HG02759 (cell line): ENCODE data around the gene C19orf47.
A peak's percentile ranks its signal among the peaks of the same experiment; 100 is the strongest.
"Not testable (repeated sequence)": the region's sequence is repeated elsewhere in the genome, so short reads cannot be mapped to it uniquely, and the experiment has no call there.

ENCODE experiments used
- ATAC-seq: cut with Tn5 transposase; IDR thresholded peaks from one replicate; pipeline ENCODE4 v1.9.1; 2021; ENCODE audit warnings: mild to moderate bottlenecking, moderate library complexity; ENCODE audit not compliant: unreplicated experiment

The C19orf47 gene

DNA sequence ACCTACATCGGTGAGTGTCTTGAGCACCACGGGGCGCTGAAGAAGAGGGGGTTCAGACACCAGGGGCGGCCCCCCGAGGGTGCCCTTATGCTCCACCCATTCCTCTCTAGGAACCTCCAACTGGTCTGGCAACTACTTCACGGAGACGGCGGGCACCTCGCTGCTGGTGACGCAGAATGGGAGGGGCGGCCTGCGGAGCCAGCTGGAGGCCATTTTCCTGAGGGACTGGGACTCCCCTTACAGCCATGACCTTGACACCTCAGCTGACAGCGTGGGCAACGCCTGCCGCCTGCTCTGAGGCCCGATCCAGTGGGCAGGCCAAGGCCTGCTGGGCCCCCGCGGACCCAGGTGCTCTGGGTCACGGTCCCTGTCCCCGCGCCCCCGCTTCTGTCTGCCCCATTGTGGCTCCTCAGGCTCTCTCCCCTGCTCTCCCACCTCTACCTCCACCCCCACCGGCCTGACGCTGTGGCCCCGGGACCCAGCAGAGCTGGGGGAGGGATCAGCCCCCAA, 29.7 kb upstream of the C19orf47 start:
- ATAC-seq: no peak

DNA sequence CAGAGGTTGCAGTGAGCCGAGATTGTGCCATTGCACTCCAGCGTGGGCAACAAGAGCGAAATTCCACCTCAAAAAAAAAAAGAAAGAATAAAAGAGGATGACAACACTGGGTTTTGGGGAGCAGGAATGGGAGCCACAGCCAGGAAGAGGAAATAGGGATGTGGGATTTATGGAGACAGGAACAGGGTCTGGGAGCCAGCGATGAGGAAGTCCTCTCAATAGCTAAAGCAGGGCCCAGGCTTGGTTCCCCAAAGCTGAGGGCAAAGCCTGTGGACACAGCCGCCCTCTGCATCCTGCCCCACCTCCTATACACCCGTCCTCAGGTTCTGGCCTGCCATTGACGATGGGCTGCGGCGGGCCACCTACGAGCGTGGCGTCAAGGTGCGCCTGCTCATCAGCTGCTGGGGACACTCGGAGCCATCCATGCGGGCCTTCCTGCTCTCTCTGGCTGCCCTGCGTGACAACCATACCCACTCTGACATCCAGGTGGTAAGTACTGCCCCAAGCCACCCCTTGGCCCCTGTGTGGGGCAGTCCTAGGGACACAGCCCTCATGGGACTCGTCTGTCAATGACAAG, 28.2 kb upstream of the C19orf47 start:
- no peak for ATAC-seq

DNA sequence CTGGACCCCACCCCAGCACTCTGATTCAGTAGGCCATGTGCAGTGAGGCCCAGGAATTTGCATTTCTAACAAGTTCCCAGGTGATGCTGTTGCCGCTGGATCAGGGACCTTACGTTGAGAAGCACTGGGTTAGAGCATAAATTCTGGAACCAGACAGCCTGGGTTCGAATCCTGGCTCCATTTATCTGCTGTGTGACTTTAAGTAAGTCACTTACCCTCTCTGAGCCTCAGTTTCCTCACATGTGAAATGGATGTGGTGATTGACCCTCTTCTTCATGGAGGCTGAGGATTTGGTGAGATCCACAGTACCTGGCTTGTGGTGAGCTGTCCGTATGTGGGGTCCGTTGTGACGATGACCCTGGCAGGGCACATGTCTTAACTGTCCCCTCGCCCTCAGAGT, 25.9 kb upstream of the C19orf47 start:
- no peak for ATAC-seq

DNA sequence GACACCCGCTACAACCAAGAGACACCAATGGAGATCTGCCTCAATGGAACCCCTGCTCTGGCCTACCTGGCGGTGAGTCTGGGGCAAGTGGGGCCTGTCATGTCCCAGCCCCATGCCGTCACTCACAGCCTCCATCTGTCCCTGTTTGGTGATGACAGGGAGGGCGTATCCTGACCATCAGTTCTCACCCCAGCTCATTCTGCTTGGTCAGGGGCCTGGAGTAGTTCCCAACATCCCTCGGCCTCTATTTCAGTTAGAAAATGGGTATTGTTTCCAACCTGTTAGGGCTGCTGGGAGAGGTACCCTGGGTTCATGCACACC, 23.6 kb upstream of the C19orf47 start:
- no peak for ATAC-seq

DNA sequence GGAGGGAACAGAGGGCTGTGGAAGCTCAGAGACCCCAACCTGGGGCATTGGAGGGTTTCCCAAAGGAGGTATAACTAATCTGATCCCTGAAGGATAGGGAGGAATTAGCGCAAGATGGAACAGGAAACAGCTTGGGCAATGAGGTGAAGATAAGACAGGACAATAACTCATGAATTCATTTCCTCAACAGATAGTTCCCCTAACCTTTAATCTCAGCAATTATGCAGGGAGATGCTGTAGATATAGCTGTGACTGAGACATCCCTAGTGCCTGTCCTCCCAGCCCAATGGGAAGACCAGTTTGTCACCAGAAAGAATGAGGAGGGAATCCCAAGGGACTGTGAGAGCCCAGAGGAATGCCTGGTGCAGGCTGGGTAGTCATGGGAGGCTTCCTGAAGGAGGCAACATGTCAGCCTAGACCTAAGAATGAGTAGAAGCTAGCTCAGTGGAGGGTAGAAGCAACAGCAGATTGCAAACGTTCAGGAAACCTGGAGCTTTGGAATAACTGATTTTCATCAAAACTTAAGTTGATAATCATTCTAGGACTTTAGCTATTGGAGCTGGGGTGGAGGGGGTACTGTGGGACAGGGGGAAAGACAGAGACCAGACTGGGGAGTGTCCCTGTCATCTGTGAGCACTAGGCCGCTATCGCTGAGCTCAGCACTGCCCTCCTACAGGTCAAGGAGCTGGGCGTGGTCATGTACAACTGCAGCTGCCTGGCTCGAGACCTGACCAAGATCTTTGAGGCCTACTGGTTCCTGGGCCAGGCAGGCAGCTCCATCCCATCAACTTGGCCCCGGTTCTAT, 23.0 kb upstream of the C19orf47 start:
- no peak for ATAC-seq

DNA sequence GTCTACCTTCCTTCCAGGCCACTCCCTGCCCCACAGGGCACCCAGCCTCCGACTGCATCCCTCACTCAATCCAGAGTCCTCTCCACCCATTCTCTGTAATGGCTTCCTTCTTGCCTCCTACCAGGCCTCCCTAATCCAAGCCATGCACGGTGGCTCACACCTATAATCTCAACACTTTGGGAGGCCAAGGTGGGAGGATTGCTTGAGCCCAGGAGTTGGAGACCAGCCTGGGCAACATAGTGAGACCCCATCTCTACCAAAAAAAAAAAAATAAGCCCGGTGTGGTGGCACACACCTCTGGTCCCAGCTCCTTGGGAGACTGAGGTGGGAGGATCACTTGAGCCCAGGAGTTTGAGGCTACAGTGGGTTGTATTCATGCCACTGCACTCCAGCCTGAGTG, 22.1 kb upstream of the C19orf47 start:
- not testable (repeated sequence) for ATAC-seq

DNA sequence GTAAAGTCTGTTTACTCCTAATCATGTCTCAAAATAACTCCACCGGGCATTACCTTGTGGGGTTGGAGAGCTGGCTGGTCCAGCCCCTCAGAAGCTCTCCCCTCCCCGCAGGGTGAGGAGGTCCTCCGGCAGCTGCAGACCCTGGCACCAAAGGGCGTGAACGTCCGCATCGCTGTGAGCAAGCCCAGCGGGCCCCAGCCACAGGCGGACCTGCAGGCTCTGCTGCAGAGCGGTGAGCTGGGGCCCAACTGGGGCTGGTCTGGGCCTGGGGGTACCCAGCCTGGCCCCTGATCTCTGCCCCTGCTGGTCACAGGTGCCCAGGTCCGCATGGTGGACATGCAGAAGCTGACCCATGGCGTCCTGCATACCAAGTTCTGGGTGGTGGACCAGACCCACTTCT, 21.6 kb upstream of the C19orf47 start:
- no peak for ATAC-seq

DNA sequence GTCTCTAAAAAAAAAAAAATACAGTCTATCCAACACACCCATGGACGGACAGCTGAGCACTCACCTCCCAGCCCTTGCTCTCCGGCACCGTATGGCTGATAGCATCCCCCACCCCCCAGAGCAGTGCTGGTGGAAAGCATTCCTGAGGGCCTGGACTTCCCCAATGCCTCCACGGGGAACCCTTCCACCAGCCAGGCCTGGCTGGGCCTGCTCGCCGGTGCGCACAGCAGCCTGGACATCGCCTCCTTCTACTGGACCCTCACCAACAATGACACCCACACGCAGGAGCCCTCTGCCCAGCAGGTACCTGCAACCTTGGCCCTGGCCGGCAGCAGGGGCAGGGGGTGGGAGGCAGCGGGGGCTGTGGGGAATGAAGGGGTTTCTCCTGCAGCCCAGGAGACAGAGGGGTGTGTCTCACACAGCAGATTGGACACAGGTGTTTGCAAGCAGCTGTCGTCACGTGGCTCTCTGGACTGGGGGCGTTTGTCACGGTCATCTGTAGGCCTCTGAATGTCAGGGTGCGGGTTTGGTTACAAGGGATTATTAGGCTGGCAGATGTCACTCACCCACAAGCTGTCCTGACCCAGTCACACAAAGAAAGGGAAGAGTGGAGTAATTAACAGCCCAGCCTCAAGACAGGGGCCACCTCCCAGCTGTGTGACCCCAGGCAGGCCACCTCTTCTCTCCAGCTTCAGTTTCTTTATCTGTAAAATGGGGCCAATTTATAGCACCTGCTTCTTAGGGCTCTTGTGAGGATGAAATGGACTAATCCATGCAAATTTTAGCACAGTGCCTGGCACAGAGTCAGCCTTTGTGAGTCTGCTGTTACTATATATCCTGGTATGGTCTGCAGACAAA, 19.6 kb upstream of the C19orf47 start:
- no peak for ATAC-seq

DNA sequence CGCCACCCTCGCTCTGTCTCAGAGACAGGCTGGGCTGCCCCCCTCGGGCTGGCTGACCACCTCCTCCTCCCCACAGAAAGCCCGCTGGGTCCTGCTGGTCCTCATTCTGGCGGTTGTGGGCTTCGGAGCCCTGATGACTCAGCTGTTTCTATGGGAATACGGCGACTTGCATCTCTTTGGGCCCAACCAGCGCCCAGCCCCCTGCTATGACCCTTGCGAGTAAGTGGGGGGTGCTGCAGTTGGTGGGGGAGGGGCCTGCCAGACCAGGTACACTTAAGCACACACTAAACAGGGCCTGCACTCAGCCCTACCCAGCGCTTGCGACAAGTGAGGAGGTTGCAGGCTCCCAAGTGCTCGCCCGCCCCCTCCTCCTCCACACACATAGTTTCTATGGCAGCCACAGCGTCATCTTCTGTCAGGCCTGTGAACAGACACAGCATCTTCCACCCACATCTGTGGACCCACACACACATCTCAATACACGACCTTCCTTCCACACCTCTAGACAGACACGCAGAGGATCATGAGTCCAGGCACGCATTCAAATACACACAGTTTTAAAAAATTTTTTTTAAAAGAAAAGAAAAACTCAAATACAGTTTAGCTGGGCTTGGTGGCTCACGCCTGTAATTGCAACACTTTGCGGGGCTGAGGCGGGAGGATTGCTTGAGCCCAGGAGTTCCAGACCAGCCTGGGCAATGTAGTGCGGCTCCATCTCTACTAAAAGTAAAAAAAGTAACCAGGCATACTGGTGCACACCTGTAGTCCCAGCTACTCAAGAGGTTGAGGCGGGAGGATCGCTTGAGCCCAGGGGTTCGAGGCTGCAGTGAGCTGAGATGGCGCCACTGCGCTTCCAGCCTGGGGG, 18.7 kb upstream of the C19orf47 start:
- no peak for ATAC-seq

DNA sequence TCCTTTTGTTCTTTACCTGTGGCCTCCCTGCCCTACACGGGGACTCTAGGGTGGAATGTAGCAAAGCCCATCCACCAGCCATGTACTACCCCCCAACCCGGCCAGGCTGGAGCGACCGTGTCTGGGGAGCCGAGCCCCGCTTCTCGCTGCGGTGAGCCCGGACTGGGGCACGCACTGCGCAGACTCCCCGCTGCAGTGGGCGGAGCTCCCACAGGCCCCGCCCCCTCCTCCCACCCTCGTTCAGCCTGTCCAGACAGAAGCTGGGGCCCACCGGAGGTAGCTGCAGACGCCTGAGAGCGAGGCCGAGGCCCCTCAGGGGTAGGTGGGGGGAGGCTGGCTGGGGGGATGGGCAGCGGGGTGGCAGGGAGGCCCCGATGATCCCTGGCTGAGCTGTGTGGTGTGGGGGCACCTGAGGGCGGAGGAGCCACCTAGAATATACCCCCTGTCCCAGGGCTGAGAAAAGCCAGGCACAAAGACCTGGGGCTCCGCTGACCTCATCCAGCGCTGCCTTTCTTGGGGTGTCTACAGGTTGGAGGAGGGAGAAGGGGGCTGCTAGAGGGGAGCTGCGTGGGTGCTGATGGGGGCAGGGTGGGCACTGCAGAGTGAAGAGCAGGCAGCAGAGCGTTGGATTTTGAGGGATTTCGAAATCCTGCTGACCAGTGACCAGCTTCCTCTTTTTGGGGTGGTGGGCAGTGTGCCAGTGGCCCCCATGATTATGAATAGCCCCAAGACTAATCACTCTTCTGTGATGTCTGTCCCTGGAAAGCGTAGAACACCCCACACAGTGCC, 17.6 kb upstream of the C19orf47 start:
- ATAC-seq: no peak

DNA sequence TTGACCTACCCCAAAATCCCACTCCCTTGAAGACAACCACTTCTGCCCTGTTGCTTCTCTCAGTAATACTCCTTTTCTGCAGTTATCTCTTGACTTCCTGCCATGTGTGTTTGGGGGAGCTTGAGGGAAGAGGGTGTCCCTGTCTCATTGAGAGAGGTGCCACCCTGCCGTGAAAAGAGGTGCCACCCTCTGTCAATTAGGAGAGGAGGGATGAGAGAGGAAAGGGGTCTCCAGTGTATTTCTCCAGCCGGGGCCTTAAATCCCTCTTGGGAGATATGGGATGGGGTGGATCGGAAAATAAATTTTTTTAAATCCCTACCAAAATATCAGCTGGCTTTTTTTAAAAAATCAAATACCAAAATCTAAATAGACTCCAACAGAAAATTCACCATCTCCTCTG, 16.8 kb upstream of the C19orf47 start:
- no peak for ATAC-seq

DNA sequence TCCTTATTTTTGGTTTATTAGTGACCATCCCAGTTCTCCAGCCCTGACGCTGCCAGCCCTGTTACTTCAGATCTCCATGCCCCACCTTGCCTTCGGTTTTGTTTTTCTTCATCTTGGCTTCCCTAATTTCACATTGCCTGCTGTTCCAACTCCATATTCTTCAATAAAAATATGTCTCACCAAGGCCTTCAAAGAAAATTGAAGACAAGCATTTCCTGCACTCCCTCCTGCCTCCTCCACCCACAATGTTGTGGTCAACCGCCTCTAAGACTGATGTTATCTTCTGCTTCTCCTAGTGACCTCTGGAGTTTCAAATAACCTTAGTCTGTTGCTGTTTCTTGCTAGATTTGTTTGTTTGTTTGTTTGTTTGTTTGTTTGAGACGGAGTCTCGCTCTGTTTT, 14.9 kb upstream of the C19orf47 start:
- no peak for ATAC-seq

DNA sequence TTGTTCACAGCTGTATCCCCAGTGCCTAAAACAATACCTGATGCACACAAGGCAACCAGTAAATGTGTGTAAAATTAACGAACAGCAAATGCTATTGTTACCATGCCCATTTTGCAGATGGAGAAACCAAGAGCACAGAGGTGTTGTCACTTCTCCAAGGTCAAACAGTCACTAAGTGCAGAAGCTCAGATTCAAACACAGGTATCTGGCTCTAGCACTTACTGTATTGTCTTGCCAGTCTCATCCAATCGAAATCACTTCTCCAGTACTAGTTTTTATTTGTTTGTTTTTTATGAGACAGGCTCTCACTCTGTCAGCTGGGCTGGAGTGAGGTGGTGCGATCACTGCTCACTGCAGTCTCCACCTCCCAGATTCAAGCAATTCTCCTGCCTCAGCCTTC, 14.0 kb upstream of the C19orf47 start:
- no peak for ATAC-seq

DNA sequence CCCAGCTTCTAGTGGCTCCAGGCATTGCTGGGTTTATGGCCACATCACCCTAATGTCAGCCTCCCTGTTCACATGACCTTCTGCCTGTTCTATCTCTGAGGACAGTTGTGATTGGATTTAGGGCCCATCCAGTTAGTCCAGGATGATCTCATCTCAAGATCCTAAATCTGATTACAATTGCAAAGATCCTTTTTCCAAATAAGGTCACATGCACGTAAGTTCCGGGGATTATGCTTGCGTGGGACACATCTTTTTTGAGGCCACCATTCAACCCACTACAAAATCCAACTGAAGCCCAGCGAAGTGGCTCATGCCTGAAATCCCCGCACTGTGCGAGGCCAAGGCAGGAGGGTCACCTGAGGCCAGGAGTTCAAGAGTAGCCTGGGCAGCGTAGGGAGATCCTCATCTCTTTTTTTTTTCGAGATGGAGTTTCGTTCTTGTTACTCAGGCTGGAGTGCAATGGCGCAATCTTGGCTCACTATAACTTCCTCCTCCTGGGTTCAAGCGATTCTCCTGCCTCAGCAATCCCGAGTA, 12.6 kb upstream of the C19orf47 start:
- ATAC-seq: no peak

DNA sequence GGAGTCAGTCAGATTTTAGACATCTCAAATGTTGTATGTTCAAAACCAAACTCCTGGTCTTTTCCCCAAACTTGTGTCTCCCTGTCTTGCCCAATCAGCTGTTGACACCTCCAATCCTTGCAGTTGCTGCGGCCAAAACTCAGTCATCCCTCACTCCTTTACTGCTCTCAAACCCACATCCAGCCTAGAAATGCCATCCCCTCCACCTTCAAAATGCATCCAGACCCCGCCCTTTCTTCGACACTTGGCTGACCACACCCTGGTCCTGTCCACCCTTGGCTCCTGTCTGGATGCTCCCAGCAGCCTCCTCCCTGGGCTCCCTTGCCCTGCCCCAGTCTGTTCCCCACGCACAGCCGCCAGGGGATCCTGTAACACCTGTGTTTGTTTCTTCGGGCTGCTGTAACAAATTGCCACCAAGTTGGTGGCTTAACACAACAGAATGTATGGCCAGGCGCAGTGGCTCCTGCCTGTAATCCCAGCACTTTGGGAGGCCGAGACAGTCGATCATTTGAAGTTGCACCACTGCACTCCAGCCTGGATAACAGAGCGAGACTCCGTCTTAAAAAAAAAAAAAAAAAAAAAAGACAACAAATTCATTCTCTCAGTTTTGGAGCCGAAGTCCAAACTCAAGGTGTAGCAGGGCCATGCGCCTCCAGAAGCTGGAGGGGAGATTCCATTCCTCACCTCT, 12.0 kb upstream of the C19orf47 start:
- ATAC-seq: no peak

DNA sequence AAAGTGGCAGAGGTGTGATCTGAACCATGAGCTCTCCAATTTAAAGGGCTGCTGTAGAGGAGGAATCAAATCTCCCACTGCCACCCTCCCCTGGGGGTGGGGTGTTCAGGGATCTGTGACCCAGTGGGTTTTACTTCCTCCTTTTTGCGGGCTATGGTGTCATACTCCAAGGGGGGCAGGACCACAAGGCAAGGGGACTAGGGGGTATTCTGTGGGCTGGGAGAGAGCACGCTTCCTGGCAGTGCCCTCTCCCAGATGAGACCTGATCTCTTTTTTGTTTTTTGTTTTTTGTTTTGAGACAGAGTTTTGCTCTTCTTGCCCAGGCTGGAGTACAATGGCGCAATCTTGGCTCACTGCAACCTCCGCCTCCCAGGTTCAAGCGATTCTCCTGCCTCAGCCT, 10.6 kb upstream of the C19orf47 start:
- peak; percentile 54 for ATAC-seq

DNA sequence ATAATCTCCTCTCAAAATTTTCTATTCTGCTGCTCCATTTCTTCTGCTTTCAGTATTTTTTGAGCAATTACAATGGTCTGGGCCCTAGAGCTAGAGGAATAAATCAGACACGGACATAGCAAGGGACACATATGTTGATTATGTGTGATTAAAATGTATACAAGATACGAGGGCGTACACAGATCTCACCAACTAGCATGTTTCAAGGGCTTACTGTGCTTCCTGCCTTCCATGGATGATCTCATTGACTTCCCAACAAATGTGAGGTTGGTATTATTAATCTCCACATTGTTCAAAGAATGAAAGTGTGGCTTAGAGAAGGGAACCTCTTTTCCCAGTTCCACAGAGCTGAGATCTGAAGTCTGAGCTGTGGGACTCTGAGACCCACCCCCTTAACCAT, 9.4 kb upstream of the C19orf47 start:
- ATAC-seq: no peak

DNA sequence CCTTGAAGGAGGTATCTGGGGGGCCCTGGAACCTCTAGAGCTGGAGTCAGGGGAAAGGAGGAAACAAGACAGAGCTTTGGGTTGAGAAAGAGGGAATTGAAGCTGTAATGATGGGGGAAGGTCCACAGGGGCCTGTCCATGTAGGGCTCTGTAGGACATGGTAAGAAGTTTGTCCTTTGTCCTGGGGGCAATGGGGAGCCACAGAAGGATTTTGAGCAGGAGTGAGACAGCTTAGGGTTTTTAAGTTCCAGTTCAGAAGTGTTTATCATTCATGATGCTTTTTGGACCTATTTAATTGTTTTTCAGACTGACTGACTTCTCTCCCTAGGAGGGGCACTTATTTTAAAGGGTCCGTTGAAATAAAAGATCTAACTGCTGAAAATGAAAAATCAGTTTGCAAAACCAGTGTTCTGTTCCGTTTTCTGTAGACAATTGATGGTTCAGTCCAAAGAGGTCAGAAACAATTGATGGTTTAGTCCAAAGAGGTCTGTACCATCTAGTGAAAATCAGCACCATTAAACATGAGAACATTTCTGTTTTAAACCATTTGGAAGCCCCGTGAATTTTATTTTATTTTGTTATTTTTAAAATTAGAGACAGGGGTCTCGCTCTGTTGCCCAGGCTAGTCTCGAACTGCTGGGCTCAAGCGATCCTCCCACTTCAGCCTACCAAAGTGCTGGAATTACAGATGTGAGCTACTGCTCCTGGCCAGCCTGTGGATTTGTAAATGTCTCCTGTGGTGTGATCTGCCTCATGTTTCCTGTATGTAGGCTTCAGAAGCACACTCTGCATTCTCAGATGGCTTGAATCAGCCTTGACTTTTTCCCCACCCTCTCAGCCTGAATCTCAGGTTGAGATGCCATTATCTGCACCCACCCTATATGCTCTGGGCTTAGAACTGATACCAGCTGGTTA, 8.7 kb upstream of the C19orf47 start:
- no peak for ATAC-seq
